ENCODE data around the gene TMEM247. TPM values are rescaled to one million over a fixed set of nuclear protein-coding genes. Genes with fewer than 3 reads are reported as not detected.

The TMEM247 gene
- total RNA-seq, 1 experiment from 2014 or later = not detected

GRCh38 chr2:46435796-46436360 is 43.5 kb upstream of the TMEM247 start:
- H3K9me2 ChIP-seq (replicated peaks; ENCODE audit: low read length) = no peaks in the 10 kb centered on the region
- H3K36me3 ChIP-seq (ENCODE audit: low read depth, low read length) = no peaks in the 10 kb centered on the region
- no peaks in the 10 kb centered on the region for H3K27me3 ChIP-seq (ENCODE audit: low read length)
- no peak for DNase-seq
- intact Hi-C loops (cut with micrococcal nuclease) = no loop called here
- no TSS peak for BruUV-seq (replicated peaks)
- no peak overlapping the region for H3K4me3 ChIP-seq (ENCODE audit: low read length)
- H3K9ac ChIP-seq (ENCODE audit: low read length) = no peak overlapping the region
- POLR2A ChIA-PET (ENCODE audit: unreplicated experiment) = no interaction called here
- no peaks in the 10 kb centered on the region for H3K9me3 ChIP-seq (ENCODE audit: low read length)
- H3K4me2 ChIP-seq (ENCODE audit: low read length) = no peak overlapping the region
- no peaks in the 10 kb centered on the region for H4K20me1 ChIP-seq (ENCODE audit: low read length)
- no peaks in the 10 kb centered on the region for H3K79me2 ChIP-seq (ENCODE audit: low read length)
- H2AFZ ChIP-seq (ENCODE audit: low read length) = no peak overlapping the region
- no peaks in the 10 kb centered on the region for H3F3A ChIP-seq (ENCODE audit: low read length, unreplicated experiment)
- no peak for ATAC-seq
- TF ChIP-seq EZH2phosphoT487 (IDR thresholded peaks at IDR 0.05; ENCODE audit: borderline replicate concordance, low read length) (no peak), CTCF (conservative IDR thresholded peaks at IDR 0.05; ENCODE audit: low read depth, low read length) (no peak), EZH2 (IDR thresholded peaks at IDR 0.05; ENCODE audit: low read length, unreplicated experiment) (no peak)
- CTCF ChIA-PET = no interaction called here
- H3K27ac ChIP-seq (ENCODE audit: low read length) = no peak overlapping the region
- no peaks in the 10 kb centered on the region for H3K4me1 ChIP-seq (ENCODE audit: insufficient read depth, low read length)

GRCh38 chr2:46436800-46437199 is 42.6 kb upstream of the TMEM247 start:
- Histone ChIP-seq H3K79me2 (ENCODE audit: low read length) (no peaks in the 10 kb centered on the region), H3K4me3 (ENCODE audit: low read length) (no peak overlapping the region), H4K20me1 (ENCODE audit: low read length) (no peaks in the 10 kb centered on the region), H3K4me2 (ENCODE audit: low read length) (no peak overlapping the region), H3K9me3 (ENCODE audit: low read length) (no peaks in the 10 kb centered on the region), H3K36me3 (ENCODE audit: low read depth, low read length) (no peaks in the 10 kb centered on the region), H3F3A (ENCODE audit: low read length, unreplicated experiment) (no peaks in the 10 kb centered on the region), H3K9me2 (replicated peaks; ENCODE audit: low read length) (no peaks in the 10 kb centered on the region), H2AFZ (ENCODE audit: low read length) (no peak overlapping the region), H3K9ac (ENCODE audit: low read length) (no peak overlapping the region), H3K27me3 (ENCODE audit: low read length) (no peaks in the 10 kb centered on the region), H3K4me1 (ENCODE audit: insufficient read depth, low read length) (no peaks in the 10 kb centered on the region), H3K27ac (ENCODE audit: low read length) (no peak overlapping the region)
- no peak for ATAC-seq
- BruUV-seq (replicated peaks) = no TSS peak
- TF ChIP-seq EZH2 (IDR thresholded peaks at IDR 0.05; ENCODE audit: low read length, unreplicated experiment) (no peak), EZH2phosphoT487 (IDR thresholded peaks at IDR 0.05; ENCODE audit: borderline replicate concordance, low read length) (no peak), CTCF (conservative IDR thresholded peaks at IDR 0.05; ENCODE audit: low read depth, low read length) (no peak)
- ChIA-PET POLR2A (ENCODE audit: unreplicated experiment) (no interaction called here), CTCF (no interaction called here)
- intact Hi-C loops (cut with micrococcal nuclease) = no loop called here
- no peak for DNase-seq

- Histone ChIP-seq H3K4me3 (ENCODE audit: low read length) (no peak overlapping the region), H3F3A (ENCODE audit: low read length, unreplicated experiment) (no peaks in the 10 kb centered on the region), H3K4me1 (ENCODE audit: insufficient read depth, low read length) (peaks cover 6% of the 10 kb centered on the region; the same call in 1 of the 2 replicates), H3K9ac (ENCODE audit: low read length) (no peak overlapping the region), H2AFZ (ENCODE audit: low read length) (no peak overlapping the region), H4K20me1 (ENCODE audit: low read length) (no peaks in the 10 kb centered on the region), H3K27ac (ENCODE audit: low read length) (no peak overlapping the region), H3K27me3 (ENCODE audit: low read length) (no peaks in the 10 kb centered on the region), H3K79me2 (ENCODE audit: low read length) (no peaks in the 10 kb centered on the region), H3K9me2 (replicated peaks; ENCODE audit: low read length) (no peaks in the 10 kb centered on the region), H3K9me3 (ENCODE audit: low read length) (no peaks in the 10 kb centered on the region), H3K4me2 (ENCODE audit: low read length) (no peak overlapping the region), H3K36me3 (ENCODE audit: low read depth, low read length) (no peaks in the 10 kb centered on the region)
- ChIA-PET POLR2A (ENCODE audit: unreplicated experiment) (no interaction called here), CTCF (no interaction called here)
- DNase-seq (no peak), ATAC-seq (no peak)
- no peak for TF ChIP-seq EZH2 (IDR thresholded peaks at IDR 0.05; ENCODE audit: low read length, unreplicated experiment)
- no peak for TF ChIP-seq CTCF (conservative IDR thresholded peaks at IDR 0.05; ENCODE audit: low read depth, low read length)
- TF ChIP-seq EZH2phosphoT487 (IDR thresholded peaks at IDR 0.05; ENCODE audit: borderline replicate concordance, low read length) = no peak
- intact Hi-C loops (cut with micrococcal nuclease) = no loop called here
- no TSS peak for BruUV-seq (replicated peaks)
Observed at GRCh38 chr2:46438102-46438501, 41.3 kb upstream of the TMEM247 start.

Data from PC-3 (cell line).